Measurements from ENCODE around the gene GCH1. TPM values are rescaled to one million over a fixed set of nuclear protein-coding genes. Genes with fewer than 3 reads are reported as not detected.
A peak's percentile ranks its signal among the peaks of the same experiment; 100 is the strongest.

Gene GCH1
- total and polyA plus RNA-seq, 2 donors (not counting 1 experiment from before 2014, with no cell fraction given), result 1.3 to 1.5 TPM

DNA sequence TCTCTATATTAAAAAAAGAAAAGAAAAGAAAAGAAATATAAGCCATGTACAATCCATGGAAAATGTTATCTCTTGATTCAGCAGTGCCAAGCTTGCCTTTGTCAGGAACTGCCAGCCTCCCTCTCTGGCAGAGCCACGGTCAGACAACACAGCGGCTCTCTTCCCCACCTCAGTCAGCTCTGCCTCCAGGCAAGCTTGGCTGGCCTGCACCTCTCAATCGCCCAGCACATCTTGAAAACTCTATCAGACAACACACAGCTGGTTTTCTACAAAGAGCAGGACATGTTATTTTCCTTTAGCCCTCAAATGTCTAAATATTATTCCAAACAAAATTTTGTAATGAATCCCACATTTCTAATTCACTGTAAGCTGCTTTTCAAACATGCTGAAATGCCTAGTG, 20.0 kb upstream of the GCH1 start:
- no peak overlapping the region for H3K4me2 ChIP-seq (ENCODE audit: extremely low read depth, insufficient read depth, low read length)
- no peaks in the 10 kb centered on the region for H3K9me3 ChIP-seq (ENCODE audit: control insufficient read depth, insufficient read depth, low read depth, low read length)
- H3K79me2 ChIP-seq (ENCODE audit: control insufficient read depth, insufficient read depth, low read length), result no peaks in the 10 kb centered on the region
- peak overlapping the region; percentile 21 for H2AFZ ChIP-seq (ENCODE audit: low read length)
- H3K4me1 ChIP-seq (ENCODE audit: control insufficient read depth, extremely low read depth, insufficient read depth, low read length), result no peaks in the 10 kb centered on the region
- no peaks in the 10 kb centered on the region for H3K36me3 ChIP-seq (ENCODE audit: control insufficient read depth, insufficient read depth, low read length)
- no peak overlapping the region for H3K27ac ChIP-seq (ENCODE audit: insufficient read depth, low read length)
- H3K9ac ChIP-seq (ENCODE audit: insufficient read depth, low read length), result no peak overlapping the region
- peak in 1 of 2 donors; percentile 30 for DNase-seq (ENCODE audit: low read depth in 2 of 2)
- H4K20me1 ChIP-seq (ENCODE audit: control insufficient read depth, extremely low read depth, insufficient read depth, low read length), result no peaks in the 10 kb centered on the region
- TF ChIP-seq, protein P1, sequence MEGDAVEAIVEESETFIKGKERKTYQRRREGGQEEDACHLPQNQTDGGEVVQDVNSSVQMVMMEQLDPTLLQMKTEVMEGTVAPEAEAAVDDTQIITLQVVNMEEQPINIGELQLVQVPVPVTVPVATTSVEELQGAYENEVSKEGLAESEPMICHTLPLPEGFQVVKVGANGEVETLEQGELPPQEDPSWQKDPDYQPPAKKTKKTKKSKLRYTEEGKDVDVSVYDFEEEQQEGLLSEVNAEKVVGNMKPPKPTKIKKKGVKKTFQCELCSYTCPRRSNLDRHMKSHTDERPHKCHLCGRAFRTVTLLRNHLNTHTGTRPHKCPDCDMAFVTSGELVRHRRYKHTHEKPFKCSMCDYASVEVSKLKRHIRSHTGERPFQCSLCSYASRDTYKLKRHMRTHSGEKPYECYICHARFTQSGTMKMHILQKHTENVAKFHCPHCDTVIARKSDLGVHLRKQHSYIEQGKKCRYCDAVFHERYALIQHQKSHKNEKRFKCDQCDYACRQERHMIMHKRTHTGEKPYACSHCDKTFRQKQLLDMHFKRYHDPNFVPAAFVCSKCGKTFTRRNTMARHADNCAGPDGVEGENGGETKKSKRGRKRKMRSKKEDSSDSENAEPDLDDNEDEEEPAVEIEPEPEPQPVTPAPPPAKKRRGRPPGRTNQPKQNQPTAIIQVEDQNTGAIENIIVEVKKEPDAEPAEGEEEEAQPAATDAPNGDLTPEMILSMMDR (conservative IDR thresholded peaks at IDR 0.05 in 1 of 2, IDR thresholded peaks at IDR 0.05 in 1 of 2; ENCODE audit: low read depth in 1 of 2, low read length in 2 of 2), result no peak
- TF ChIP-seq EZH2 (IDR thresholded peaks at IDR 0.05; ENCODE audit: low read length, missing control alignments), result no peak
- no peaks in the 10 kb centered on the region for H3K27me3 ChIP-seq (ENCODE audit: control insufficient read depth, insufficient read depth, low read length)
- no peak overlapping the region for H3K4me3 ChIP-seq (replicated peaks in 1 of 4; ENCODE audit: control extremely low read depth in 1 of 4, insufficient read depth in 1 of 4, low read depth in 3 of 4, low read length in 4 of 4)

DNA sequence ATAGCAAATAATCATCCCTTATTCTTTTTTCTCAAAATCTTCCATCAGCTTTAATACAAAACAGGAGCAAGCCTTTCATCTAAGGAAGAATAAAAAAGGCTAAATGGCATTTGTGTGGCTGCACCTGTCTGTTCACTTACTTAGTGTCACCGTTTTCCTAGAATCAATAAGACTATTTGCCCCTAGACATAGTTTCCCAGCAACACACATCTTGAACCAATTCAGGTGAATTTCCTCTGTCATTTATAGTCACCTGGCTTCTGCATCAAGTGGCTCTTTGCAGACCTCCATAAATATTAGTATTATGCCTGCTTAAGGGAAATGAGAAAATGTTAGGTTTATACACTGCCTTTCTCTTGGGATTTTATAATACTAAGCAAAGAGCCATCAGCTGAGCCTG, 17.4 kb upstream of the GCH1 start:
- Histone ChIP-seq H3K4me2 (ENCODE audit: extremely low read depth, insufficient read depth, low read length) (no peak overlapping the region), H4K20me1 (ENCODE audit: control insufficient read depth, extremely low read depth, insufficient read depth, low read length) (no peaks in the 10 kb centered on the region), H3K4me1 (ENCODE audit: control insufficient read depth, extremely low read depth, insufficient read depth, low read length) (no peaks in the 10 kb centered on the region), H3K36me3 (ENCODE audit: control insufficient read depth, insufficient read depth, low read length) (no peaks in the 10 kb centered on the region), H3K4me3 (replicated peaks in 1 of 4; ENCODE audit: control extremely low read depth in 1 of 4, insufficient read depth in 1 of 4, low read depth in 3 of 4, low read length in 4 of 4) (no peak overlapping the region), H3K27me3 (ENCODE audit: control insufficient read depth, insufficient read depth, low read length) (no peaks in the 10 kb centered on the region), H3K27ac (ENCODE audit: insufficient read depth, low read length) (no peak overlapping the region), H3K9ac (ENCODE audit: insufficient read depth, low read length) (no peak overlapping the region), H3K79me2 (ENCODE audit: control insufficient read depth, insufficient read depth, low read length) (no peaks in the 10 kb centered on the region), H3K9me3 (ENCODE audit: control insufficient read depth, insufficient read depth, low read depth, low read length) (no peaks in the 10 kb centered on the region), H2AFZ (ENCODE audit: low read length) (no peak overlapping the region)
- DNase-seq (ENCODE audit: low read depth in 2 of 2), result no peak
- no peak for TF ChIP-seq EZH2 (IDR thresholded peaks at IDR 0.05; ENCODE audit: low read length, missing control alignments)
- TF ChIP-seq, protein P1 (conservative IDR thresholded peaks at IDR 0.05 in 1 of 2, IDR thresholded peaks at IDR 0.05 in 1 of 2; ENCODE audit: low read depth in 1 of 2, low read length in 2 of 2), result no peak

DNA sequence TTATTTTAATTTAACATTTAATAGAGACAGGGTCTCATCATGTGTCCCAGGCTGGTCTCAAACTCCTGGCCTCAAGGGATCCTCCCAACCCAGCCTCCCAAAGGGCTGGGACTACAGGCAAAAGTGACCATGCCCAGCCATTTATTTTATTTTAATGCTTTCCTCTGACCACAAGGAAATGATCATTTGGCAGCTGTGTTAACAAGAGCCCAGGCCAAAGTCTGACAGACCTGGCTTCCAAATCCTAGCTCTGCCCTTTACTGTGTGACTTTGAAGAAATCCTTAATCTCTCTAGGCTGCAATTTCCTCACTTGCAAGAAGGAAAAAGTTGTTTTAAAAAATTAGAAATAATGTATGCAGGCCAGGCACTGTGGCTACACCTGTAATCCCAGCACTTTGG, 16.7 kb upstream of the GCH1 start:
- Histone ChIP-seq H3K27ac (ENCODE audit: insufficient read depth, low read length) (no peak overlapping the region), H3K4me3 (replicated peaks in 1 of 4; ENCODE audit: control extremely low read depth in 1 of 4, insufficient read depth in 1 of 4, low read depth in 3 of 4, low read length in 4 of 4) (no peak overlapping the region), H3K9me3 (ENCODE audit: control insufficient read depth, insufficient read depth, low read depth, low read length) (no peaks in the 10 kb centered on the region), H3K27me3 (ENCODE audit: control insufficient read depth, insufficient read depth, low read length) (no peaks in the 10 kb centered on the region), H3K4me2 (ENCODE audit: extremely low read depth, insufficient read depth, low read length) (no peak overlapping the region), H3K79me2 (ENCODE audit: control insufficient read depth, insufficient read depth, low read length) (no peaks in the 10 kb centered on the region), H3K36me3 (ENCODE audit: control insufficient read depth, insufficient read depth, low read length) (no peaks in the 10 kb centered on the region), H3K4me1 (ENCODE audit: control insufficient read depth, extremely low read depth, insufficient read depth, low read length) (no peaks in the 10 kb centered on the region), H2AFZ (ENCODE audit: low read length) (no peak overlapping the region), H4K20me1 (ENCODE audit: control insufficient read depth, extremely low read depth, insufficient read depth, low read length) (no peaks in the 10 kb centered on the region), H3K9ac (ENCODE audit: insufficient read depth, low read length) (no peak overlapping the region)
- no peak for DNase-seq (ENCODE audit: low read depth in 2 of 2)
- no peak for TF ChIP-seq EZH2 (IDR thresholded peaks at IDR 0.05; ENCODE audit: low read length, missing control alignments)
- TF ChIP-seq, protein P1 (conservative IDR thresholded peaks at IDR 0.05 in 1 of 2, IDR thresholded peaks at IDR 0.05 in 1 of 2; ENCODE audit: low read depth in 1 of 2, low read length in 2 of 2), result no peak

All from fibroblast of lung (primary cell).